GM10266 (cell line): Measurements from ENCODE around the gene MYH9.

Source experiments
- DNase-seq: peaks from one replicate; pipeline ENCODE4 v3.0.0; 2012; ENCODE audit errors: extremely low spot score
- TF ChIP-seq, protein P1 (sequence below): IDR thresholded peaks from 2 replicates; pipeline ENCODE4 v1.5.1; 2012; ENCODE audit warnings: mild to moderate bottlenecking, low read depth; ENCODE audit not compliant: control insufficient read depth, insufficient read depth; ENCODE audit errors: missing control alignments

Gene MYH9

GRCh38 chr22:36323855-36324331 lies 63.9 kb downstream of the MYH9 start:
- DNase-seq, result no peak

DNA sequence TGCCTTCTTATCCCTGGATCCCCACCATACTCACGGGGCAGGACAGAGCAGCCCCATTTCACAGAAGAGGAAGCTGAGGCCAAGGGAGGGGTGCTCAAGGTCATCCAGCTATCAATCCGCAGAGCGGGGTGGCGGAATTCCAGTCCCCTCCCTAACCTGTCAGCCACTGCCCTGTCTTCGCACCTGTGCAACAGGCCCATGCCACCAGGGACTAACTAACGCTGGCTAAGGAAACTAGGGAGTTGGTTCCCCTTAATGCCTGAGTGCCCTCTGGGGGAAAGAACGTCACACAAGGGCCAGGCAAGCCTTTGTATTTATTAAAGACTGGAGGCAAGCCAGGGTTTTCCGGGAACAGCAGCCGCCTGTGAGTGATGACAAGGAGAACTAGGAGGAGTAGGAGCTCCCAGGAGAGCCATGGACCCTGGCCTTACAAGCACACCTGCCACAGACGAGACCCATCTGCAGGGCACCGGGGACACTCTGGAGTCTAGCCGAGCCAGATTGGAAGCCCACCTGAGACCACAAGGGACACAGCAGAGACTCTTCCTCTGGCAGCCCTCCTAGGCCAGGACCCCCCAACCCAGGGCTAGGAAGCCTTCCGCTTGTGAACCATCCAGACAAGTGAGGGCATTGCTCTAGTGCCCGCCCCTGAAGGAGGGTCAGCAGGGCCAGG lies 64.4 kb downstream of the MYH9 start:
- TF ChIP-seq, protein P1, sequence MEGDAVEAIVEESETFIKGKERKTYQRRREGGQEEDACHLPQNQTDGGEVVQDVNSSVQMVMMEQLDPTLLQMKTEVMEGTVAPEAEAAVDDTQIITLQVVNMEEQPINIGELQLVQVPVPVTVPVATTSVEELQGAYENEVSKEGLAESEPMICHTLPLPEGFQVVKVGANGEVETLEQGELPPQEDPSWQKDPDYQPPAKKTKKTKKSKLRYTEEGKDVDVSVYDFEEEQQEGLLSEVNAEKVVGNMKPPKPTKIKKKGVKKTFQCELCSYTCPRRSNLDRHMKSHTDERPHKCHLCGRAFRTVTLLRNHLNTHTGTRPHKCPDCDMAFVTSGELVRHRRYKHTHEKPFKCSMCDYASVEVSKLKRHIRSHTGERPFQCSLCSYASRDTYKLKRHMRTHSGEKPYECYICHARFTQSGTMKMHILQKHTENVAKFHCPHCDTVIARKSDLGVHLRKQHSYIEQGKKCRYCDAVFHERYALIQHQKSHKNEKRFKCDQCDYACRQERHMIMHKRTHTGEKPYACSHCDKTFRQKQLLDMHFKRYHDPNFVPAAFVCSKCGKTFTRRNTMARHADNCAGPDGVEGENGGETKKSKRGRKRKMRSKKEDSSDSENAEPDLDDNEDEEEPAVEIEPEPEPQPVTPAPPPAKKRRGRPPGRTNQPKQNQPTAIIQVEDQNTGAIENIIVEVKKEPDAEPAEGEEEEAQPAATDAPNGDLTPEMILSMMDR, result no peak
- no peak for DNase-seq

More at GRCh38 chr22:36323855-36324331, 63.9 kb downstream of the MYH9 start:
- TF ChIP-seq, protein P1, result no peak

DNA sequence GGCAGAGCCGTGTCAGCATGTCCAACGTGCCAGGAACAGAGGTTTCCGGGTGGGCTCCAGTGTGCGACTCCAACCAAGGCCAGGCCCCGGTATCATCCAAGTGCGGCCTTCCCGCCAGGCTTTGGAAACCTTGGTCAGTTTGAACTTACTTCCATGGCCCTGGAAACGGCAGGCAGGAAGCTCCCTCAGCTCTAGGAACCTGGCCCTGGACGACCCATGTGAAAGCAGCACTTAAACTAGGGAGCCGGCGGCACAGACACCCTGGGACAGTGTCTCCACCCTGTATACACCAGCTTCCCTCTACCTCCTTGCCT lies 65.2 kb downstream of the MYH9 start:
- TF ChIP-seq, protein P1, result no peak
- DNase-seq, result no peak

- TF ChIP-seq, protein P1, result no peak
- DNase-seq, result no peak
Measured at GRCh38 chr22:36321797-36322601, 65.8 kb downstream of the MYH9 start.

DNA sequence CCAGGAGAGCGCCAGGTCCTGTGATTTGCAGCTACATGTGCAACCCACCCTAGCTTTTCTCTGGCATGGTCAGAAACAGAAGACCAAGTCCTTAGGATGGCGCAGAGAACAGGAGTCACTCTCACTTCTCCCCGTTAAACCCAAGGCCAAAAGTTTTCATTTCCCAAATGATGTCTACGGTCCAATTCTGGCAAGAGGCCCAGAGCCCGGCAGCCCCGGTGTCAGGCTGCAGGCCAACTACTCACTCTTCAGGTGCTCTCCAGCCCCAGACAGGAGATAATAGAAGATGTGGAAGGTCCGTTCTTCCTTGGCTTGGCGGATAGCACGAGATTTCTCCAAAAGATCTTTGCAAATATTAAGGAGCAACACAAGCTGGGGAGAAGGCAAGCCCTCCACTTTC lies 67.2 kb downstream of the MYH9 start:
- TF ChIP-seq, protein P1, result no peak

GRCh38 chr22:36319595-36320497 lies 67.9 kb downstream of the MYH9 start:
- TF ChIP-seq, protein P1, result no peak
- no peak for DNase-seq

More for the DNA sequence above, 67.2 kb downstream of the MYH9 start:
- DNase-seq, result no peak

GRCh38 chr22:36318442-36318841 lies 69.3 kb downstream of the MYH9 start:
- DNase-seq, result no peak
- TF ChIP-seq, protein P1, result no peak
